Uterus (tissue), 4 donors: ENCODE results near the gene G6PC3. TPM values are rescaled to one million over a fixed set of nuclear protein-coding genes. Genes with fewer than 3 reads are reported as not detected.
A peak's percentile ranks its signal among the peaks of the same experiment; 100 is the strongest.

ENCODE experiments used
- DNase-seq, 2 donors: peaks; one replicate each; pipeline ENCODE4 v3.0.0-alpha.2; 2019 to 2020
- H3K27ac ChIP-seq, 2 donors: fragments of 200-600 bp; sonication (generic); 1 replicate in 1 of 2; 2 replicates in 1 of 2; pipeline ENCODE4 v1.5.1; 2016 to 2018
- H3K27me3 ChIP-seq, 2 donors: fragments of 200-600 bp; sonication (generic); one replicate each; pipeline ENCODE4 v1.5.1; 2018 to 2019; ENCODE audit warnings: control low read depth in 1 of 2
- H3K36me3 ChIP-seq, 2 donors: fragments of 200-600 bp; sonication (generic); one replicate each; pipeline ENCODE4 v1.5.1; 2019; ENCODE audit warnings: control low read depth in 1 of 2
- H3K4me1 ChIP-seq, 2 donors: fragments of 200-600 bp; sonication (generic); one replicate each; pipeline ENCODE4 v1.5.1; 2018 to 2019; ENCODE audit warnings: control low read depth in 1 of 2
- H3K4me3 ChIP-seq, 2 donors: fragments of 200-600 bp; sonication (generic); 1 replicate in 1 of 2; 2 replicates in 1 of 2; pipeline ENCODE4 v1.5.1; 2018 to 2019; ENCODE audit warnings: mild to moderate bottlenecking in 1 of 2
- H3K9me3 ChIP-seq, 2 donors: fragments of 200-600 bp; sonication (generic); one replicate each; pipeline ENCODE4 v1.5.1; 2019; ENCODE audit warnings: control low read depth in 1 of 2
- POLR2A ChIP-seq, 2 donors: fragments of 450-650 bp; IDR thresholded peaks; one replicate each; pipeline ENCODE4 v1.6.1; 2016; ENCODE audit warnings: antibody characterized with exemption in 2 of 2, mild to moderate bottlenecking in 1 of 2, moderate library complexity in 1 of 2
- intact Hi-C: fragments of 100-400 bp; cut with DNase I; formaldehyde crosslinking; loops from one replicate; pipeline ENCODE4 v1.15.1; 2023; ENCODE audit warnings: low total_unique reads
- total RNA-seq, 4 donors: library from RNA; depleted of rRNA in 3 of 4; stranded (reverse); fragments of >200 nt in 3 of 4; gene quantifications; one replicate each; pipeline versions ENCODE4 v1.1.0 to v1.2.4, GENCODE V29; 2014 to 2023
- TF ChIP-seq, protein P1 (sequence below), 4 experiments: fragments of 200-600 bp in 2 of 4; fragments of 450-650 bp in 2 of 4; sonication (generic) in 2 of 4; IDR thresholded peaks; one replicate each; pipeline ENCODE4 v1.5.1; 2016 to 2019; ENCODE audit warnings: antibody characterized with exemption in 4 of 4, mild to moderate bottlenecking in 2 of 4, moderate library complexity in 1 of 4
- donor health status: DM: yes; HTN: yes; CAD: no.

The G6PC3 gene
- total RNA-seq, 4 donors from 2014 or later: 12.4 to 66.3 (median 33.8) TPM

GRCh38 chr17:44105483-44105882, 34.9 kb downstream of the G6PC3 start:
- Histone ChIP-seq H3K27ac (no peak overlapping the region), H3K4me3 (no peak overlapping the region), H3K4me1 (peaks cover 20 to 26% of the 10 kb centered on the region in 2 donors), H3K9me3 (no peaks in the 10 kb centered on the region), H3K36me3 (no peaks in the 10 kb centered on the region), H3K27me3 (no peaks in the 10 kb centered on the region)
- intact Hi-C loops: no loop called here
- TF ChIP-seq, protein P1, sequence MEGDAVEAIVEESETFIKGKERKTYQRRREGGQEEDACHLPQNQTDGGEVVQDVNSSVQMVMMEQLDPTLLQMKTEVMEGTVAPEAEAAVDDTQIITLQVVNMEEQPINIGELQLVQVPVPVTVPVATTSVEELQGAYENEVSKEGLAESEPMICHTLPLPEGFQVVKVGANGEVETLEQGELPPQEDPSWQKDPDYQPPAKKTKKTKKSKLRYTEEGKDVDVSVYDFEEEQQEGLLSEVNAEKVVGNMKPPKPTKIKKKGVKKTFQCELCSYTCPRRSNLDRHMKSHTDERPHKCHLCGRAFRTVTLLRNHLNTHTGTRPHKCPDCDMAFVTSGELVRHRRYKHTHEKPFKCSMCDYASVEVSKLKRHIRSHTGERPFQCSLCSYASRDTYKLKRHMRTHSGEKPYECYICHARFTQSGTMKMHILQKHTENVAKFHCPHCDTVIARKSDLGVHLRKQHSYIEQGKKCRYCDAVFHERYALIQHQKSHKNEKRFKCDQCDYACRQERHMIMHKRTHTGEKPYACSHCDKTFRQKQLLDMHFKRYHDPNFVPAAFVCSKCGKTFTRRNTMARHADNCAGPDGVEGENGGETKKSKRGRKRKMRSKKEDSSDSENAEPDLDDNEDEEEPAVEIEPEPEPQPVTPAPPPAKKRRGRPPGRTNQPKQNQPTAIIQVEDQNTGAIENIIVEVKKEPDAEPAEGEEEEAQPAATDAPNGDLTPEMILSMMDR (IDR thresholded peaks at IDR 0.05): no peak
- TF ChIP-seq POLR2A (IDR thresholded peaks at IDR 0.05): no peak
- DNase-seq: no peak

GRCh38 chr17:44105941-44106340, 35.4 kb downstream of the G6PC3 start:
- H3K27me3 ChIP-seq: no peaks in the 10 kb centered on the region
- no peak for DNase-seq
- H3K4me3 ChIP-seq: no peak overlapping the region
- peaks cover 23 to 28% of the 10 kb centered on the region in 2 donors for H3K4me1 ChIP-seq
- H3K9me3 ChIP-seq: no peaks in the 10 kb centered on the region
- no peak for TF ChIP-seq POLR2A (IDR thresholded peaks at IDR 0.05)
- TF ChIP-seq, protein P1 (IDR thresholded peaks at IDR 0.05): no peak
- no peaks in the 10 kb centered on the region for H3K36me3 ChIP-seq
- intact Hi-C loops: no loop called here
- H3K27ac ChIP-seq: no peak overlapping the region

GRCh38 chr17:44106801-44107200, 36.3 kb downstream of the G6PC3 start:
- Histone ChIP-seq H3K4me1 (peaks cover 23 to 35% of the 10 kb centered on the region in 2 donors), H3K36me3 (no peaks in the 10 kb centered on the region), H3K27me3 (no peaks in the 10 kb centered on the region), H3K4me3 (no peak overlapping the region), H3K27ac (peak overlapping the region in 1 of 2 donors; percentile 87), H3K9me3 (no peaks in the 10 kb centered on the region)
- intact Hi-C loops: no loop called here
- TF ChIP-seq POLR2A (IDR thresholded peaks at IDR 0.05): no peak
- TF ChIP-seq, protein P1 (IDR thresholded peaks at IDR 0.05): no peak
- no peak for DNase-seq

DNA sequence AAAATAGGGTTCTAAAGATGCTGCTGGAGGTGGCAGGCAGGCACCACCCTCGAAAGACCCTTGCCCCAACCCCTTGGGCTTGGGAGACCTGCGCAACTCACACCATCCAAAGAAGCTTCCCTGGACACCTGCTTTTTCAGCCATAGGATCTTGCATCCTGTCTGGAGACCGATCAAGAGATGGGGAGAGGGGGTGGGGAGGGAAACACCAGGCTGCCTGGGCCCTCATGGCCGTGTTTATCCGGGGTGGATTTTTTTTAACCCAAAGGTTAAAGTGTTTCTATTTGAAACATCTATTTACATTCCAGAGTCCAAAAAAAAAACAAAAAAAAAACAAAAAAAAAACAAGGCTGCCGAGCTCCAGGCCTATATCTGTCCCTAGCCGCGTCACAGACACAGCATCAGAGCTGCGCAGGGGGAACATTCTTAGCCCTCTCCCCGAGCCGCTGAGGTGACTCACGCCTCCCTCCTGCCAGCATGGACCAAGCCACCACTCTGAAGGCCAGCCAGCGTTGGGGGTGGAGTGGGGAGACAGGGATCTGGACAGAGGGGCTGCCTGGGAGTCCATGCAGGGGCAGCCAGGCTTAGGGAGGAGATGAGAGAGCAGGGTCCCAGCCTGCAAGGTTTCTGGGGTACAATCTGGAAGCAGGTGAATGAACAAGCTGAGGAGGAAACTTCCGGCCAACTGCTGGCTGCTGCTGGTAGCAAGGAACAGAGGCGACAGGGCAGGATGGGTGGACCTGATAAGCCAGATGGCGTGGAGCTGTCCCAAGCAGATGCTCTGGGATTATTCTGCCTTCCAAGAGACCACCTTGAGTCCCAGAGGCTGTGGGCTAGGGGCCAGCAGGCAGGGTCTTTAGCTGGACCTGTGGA, 38.1 kb downstream of the G6PC3 start:
- peaks cover 23 to 46% of the 10 kb centered on the region in 2 donors for H3K4me1 ChIP-seq
- H3K36me3 ChIP-seq: no peaks in the 10 kb centered on the region
- H3K27ac ChIP-seq: peak overlapping the region; percentile 87 to 94
- H3K4me3 ChIP-seq: no peak overlapping the region
- peak; percentile 92 to 94 for DNase-seq
- intact Hi-C loops: no loop called here
- no peaks in the 10 kb centered on the region for H3K9me3 ChIP-seq
- TF ChIP-seq POLR2A (IDR thresholded peaks at IDR 0.05): no peak
- TF ChIP-seq, protein P1 (IDR thresholded peaks at IDR 0.05): no peak
- H3K27me3 ChIP-seq: no peaks in the 10 kb centered on the region

- TF ChIP-seq, protein P1 (IDR thresholded peaks at IDR 0.05): no peak
- no peak for TF ChIP-seq POLR2A (IDR thresholded peaks at IDR 0.05)
- Histone ChIP-seq H3K36me3 (no peaks in the 10 kb centered on the region), H3K9me3 (no peaks in the 10 kb centered on the region), H3K27ac (peak overlapping the region; percentile 87 to 94), H3K4me3 (no peak overlapping the region), H3K4me1 (peaks cover 23 to 49% of the 10 kb centered on the region in 2 donors), H3K27me3 (no peaks in the 10 kb centered on the region)
- intact Hi-C loops: no loop called here
- DNase-seq: no peak
These were observed 38.7 kb downstream of the G6PC3 start for GRCh38 chr17:44109312-44109630.
